HG03066 (cell line): ENCODE results near the gene KRT73.
"Not testable (repeated sequence)": the region's sequence is repeated elsewhere in the genome, so short reads cannot be mapped to it uniquely, and the experiment has no call there.

Experiments used
- ATAC-seq: cut with Tn5 transposase; IDR thresholded peaks from one replicate; pipeline ENCODE4 v1.9.1; 2021; ENCODE audit warnings: low read depth; ENCODE audit not compliant: unreplicated experiment

KRT73 gene

GRCh38 chr12:52603314-52603713 lies 15.0 kb downstream of the KRT73 start:
- ATAC-seq: no peak

GRCh38 chr12:52602552-52602951 lies 15.8 kb downstream of the KRT73 start:
- ATAC-seq: no peak

- no peak for ATAC-seq
Observed at GRCh38 chr12:52601671-52602070, 16.7 kb downstream of the KRT73 start.

- ATAC-seq: no peak
Observed at GRCh38 chr12:52600941-52601481, 17.3 kb downstream of the KRT73 start, which contains the start of gene KRT72. Gene KRT72, minus strand, starts transcription at chr12:52601463. Its CDS starts 11 bp downstream, at chr12:52601452.

GRCh38 chr12:52600475-52600874 lies 17.9 kb downstream of the KRT73 start:
- ATAC-seq: no peak

- ATAC-seq: no peak
Observed at GRCh38 chr12:52600071-52600470, 18.3 kb downstream of the KRT73 start.

- no peak for ATAC-seq
Observed at GRCh38 chr12:52598966-52599365, 19.4 kb downstream of the KRT73 start.

GRCh38 chr12:52594237-52594636 lies 24.1 kb downstream of the KRT73 start:
- not testable (repeated sequence) for ATAC-seq

GRCh38 chr12:52591521-52591920 lies 26.8 kb downstream of the KRT73 start:
- ATAC-seq: no peak

GRCh38 chr12:52590021-52590420 lies 28.3 kb downstream of the KRT73 start:
- ATAC-seq: no peak

GRCh38 chr12:52587563-52587962 lies 30.8 kb downstream of the KRT73 start:
- ATAC-seq: no peak

- ATAC-seq: no peak
Observed at GRCh38 chr12:52585946-52586345, 32.4 kb downstream of the KRT73 start.

- ATAC-seq: no peak
Observed at GRCh38 chr12:52585066-52585465, 33.3 kb downstream of the KRT73 start.

GRCh38 chr12:52584156-52584682 lies 34.1 kb downstream of the KRT73 start:
- no peak for ATAC-seq

GRCh38 chr12:52582971-52583456 lies 35.3 kb downstream of the KRT73 start:
- ATAC-seq: no peak

- no peak for ATAC-seq
Observed at GRCh38 chr12:52582486-52582885, 35.9 kb downstream of the KRT73 start.

GRCh38 chr12:52581481-52581880 lies 36.9 kb downstream of the KRT73 start:
- no peak for ATAC-seq

GRCh38 chr12:52581066-52581465 lies 37.3 kb downstream of the KRT73 start:
- no peak for ATAC-seq

- no peak for ATAC-seq
Observed at GRCh38 chr12:52580496-52580895, 37.9 kb downstream of the KRT73 start.

GRCh38 chr12:52579468-52580465 lies 38.6 kb downstream of the KRT73 start:
- ATAC-seq: no peak

- no peak for ATAC-seq
Observed at GRCh38 chr12:52578469-52578868, 39.9 kb downstream of the KRT73 start.
